ENCODE data around the gene TPPP.

TPPP gene

GRCh38 chr5:622946-623522, 70.1 kb downstream of the TPPP start:
- DNase-seq = no peak

- no peak for DNase-seq
Measured at GRCh38 chr5:622359-622758, 70.8 kb downstream of the TPPP start.

GRCh38 chr5:621341-621761, 71.8 kb downstream of the TPPP start:
- DNase-seq = no peak

GRCh38 chr5:620586-621180, 72.5 kb downstream of the TPPP start:
- no peak for DNase-seq

GRCh38 chr5:620152-620551, 73.0 kb downstream of the TPPP start:
- DNase-seq = no peak

- no peak for DNase-seq
Measured at GRCh38 chr5:619444-619843, 73.7 kb downstream of the TPPP start.

GRCh38 chr5:618450-618849, 74.7 kb downstream of the TPPP start:
- no peak for DNase-seq

- no peak for DNase-seq
Measured at GRCh38 chr5:617896-618295, 75.3 kb downstream of the TPPP start.

GRCh38 chr5:616484-617039, 76.6 kb downstream of the TPPP start:
- no peak for DNase-seq

GRCh38 chr5:612498-613424, 80.4 kb downstream of the TPPP start:
- no peak for DNase-seq

- DNase-seq = peak; percentile 81 to 94
Measured at GRCh38 chr5:611731-612486, 81.2 kb downstream of the TPPP start, which contains the start of gene CEP72. Gene CEP72 (plus strand): TSS chr5:612340. CDS start chr5:612362, 22 bp downstream.

- no peak for DNase-seq
Measured at GRCh38 chr5:610744-611730, 82.1 kb downstream of the TPPP start.

GRCh38 chr5:610011-610743, 83.0 kb downstream of the TPPP start:
- DNase-seq = no peak
